GM23248 (cell line): ENCODE results near the gene ATG3.

ENCODE experiments used
- EZH2 ChIP-seq: fragments of 200-600 bp; sonication (generic); IDR thresholded peaks from 2 replicates; pipeline ENCODE4 v1.6.1; 2018; ENCODE audit warnings: antibody characterized with exemption, mild to moderate bottlenecking; ENCODE audit not compliant: insufficient read depth, poor library complexity, severe bottlenecking
- EZH2phosphoT487 ChIP-seq: fragments of 200-600 bp; sonication (generic); IDR thresholded peaks from 2 replicates; pipeline ENCODE4 v1.6.1; 2018; ENCODE audit warnings: antibody characterized with exemption, moderate library complexity, mild to moderate bottlenecking, low read depth; ENCODE audit not compliant: insufficient read depth

DNA sequence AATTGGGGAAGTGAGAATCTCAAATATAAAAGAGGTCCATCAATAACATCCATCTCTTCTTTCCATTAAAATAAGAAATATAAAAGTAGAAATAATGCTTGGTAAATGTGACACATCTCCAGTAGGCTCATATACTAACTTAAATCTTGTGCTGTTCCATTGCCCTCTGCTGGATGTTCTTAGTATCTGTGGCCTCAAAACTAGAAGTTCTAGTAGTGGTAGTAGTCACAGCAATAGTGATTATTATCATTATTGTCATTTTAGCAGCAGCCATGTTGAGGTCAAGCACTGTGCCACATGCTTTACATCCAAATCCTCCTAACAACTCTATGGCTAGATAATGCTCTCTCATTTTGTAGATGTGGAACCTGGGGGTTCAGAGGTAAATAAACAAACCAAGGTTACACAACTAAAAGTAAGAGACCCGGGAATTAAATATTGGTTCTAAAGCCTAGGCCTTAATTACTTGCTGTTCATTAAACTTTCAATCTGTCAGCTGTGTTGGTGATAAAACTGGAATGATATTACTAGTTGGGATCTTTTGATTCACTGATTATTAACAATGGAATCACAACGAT is 42.2 kb downstream of the ATG3 start:
- no peak for TF ChIP-seq EZH2
- no peak for TF ChIP-seq EZH2phosphoT487
